Gastroesophageal sphincter (tissue), 4 donors: ENCODE data around the gene GPR39. TPM values are rescaled to one million over a fixed set of nuclear protein-coding genes. Genes with fewer than 3 reads are reported as not detected.

Source experiments
- ATAC-seq: fragments of 150-250 bp; one replicate; pipeline ENCODE4 v1.9.1; 2016; ENCODE audit warnings: mild to moderate bottlenecking, moderate library complexity
- H3K27ac ChIP-seq, 4 donors: fragments of 200-600 bp; sonication (generic) in 3 of 4; 1 replicate in 3 of 4; 2 replicates in 1 of 4; pipeline ENCODE4 v1.5.1; 2016 to 2019
- H3K27me3 ChIP-seq: fragments of 200-600 bp; sonication (generic); one replicate; pipeline ENCODE4 v1.5.1; 2019
- H3K36me3 ChIP-seq, 2 donors: fragments of 200-600 bp; sonication (generic); one replicate each; pipeline ENCODE4 v1.5.1; 2019; ENCODE audit warnings: control low read depth in 1 of 2
- H3K4me1 ChIP-seq, 3 donors: fragments of 200-600 bp; sonication (generic); 1 replicate in 2 of 3; 2 replicates in 1 of 3; pipeline ENCODE4 v1.5.1; 2016 to 2019; ENCODE audit warnings: control low read depth in 2 of 3
- H3K4me3 ChIP-seq, 2 donors: fragments of 200-600 bp; sonication (generic); one replicate each; pipeline ENCODE4 v1.5.1; 2019; ENCODE audit warnings: mild to moderate bottlenecking in 1 of 2, moderate library complexity in 1 of 2
- H3K9me3 ChIP-seq, 3 donors: fragments of 200-600 bp; sonication (generic); one replicate each; pipeline ENCODE4 v1.5.1; 2017 to 2019; ENCODE audit warnings: control low read depth in 2 of 3
- EP300 ChIP-seq: sonication (generic); formaldehyde crosslinking; IDR thresholded peaks from one replicate; pipeline ENCODE4 v1.6.1; 2017; ENCODE audit warnings: antibody characterized with exemption, mild to moderate bottlenecking
- POLR2A ChIP-seq, 2 donors: fragments of 450-650 bp; IDR thresholded peaks; one replicate each; pipeline ENCODE4 v1.6.1; 2017; ENCODE audit warnings: antibody characterized with exemption in 2 of 2, mild to moderate bottlenecking in 2 of 2, moderate library complexity in 1 of 2
- POLR2AphosphoS5 ChIP-seq: sonication (generic); formaldehyde crosslinking; IDR thresholded peaks from one replicate; pipeline ENCODE4 v1.6.1; 2017; ENCODE audit warnings: antibody characterized with exemption
- WGBS, 2 donors: methylation state at CpG; one replicate each; pipeline ENCODE4 v1.1.5; 2018; ENCODE audit warnings: low coverage in 1 of 2; 5-methylcytosine and 5-hydroxymethylcytosine counted together
- total RNA-seq, 4 donors: library from RNA; depleted of rRNA; stranded (reverse); fragments of >200 nt; gene quantifications; one replicate each; pipeline ENCODE4 v1.1.0, GENCODE V29; 2016
- TF ChIP-seq, protein P1 (sequence below), 4 experiments: fragments of 200-600 bp in 2 of 4; fragments of 450-650 bp in 2 of 4; sonication (generic) in 1 of 4; IDR thresholded peaks; one replicate each; pipeline ENCODE4 v1.5.1; 2017 to 2019; ENCODE audit warnings: antibody characterized with exemption in 4 of 4, mild to moderate bottlenecking in 2 of 4, moderate library complexity in 2 of 4

GPR39 gene
- total RNA-seq, 4 donors from 2014 or later, result 0.46 to 2.6 (median 0.69) TPM; not detected in 1

DNA sequence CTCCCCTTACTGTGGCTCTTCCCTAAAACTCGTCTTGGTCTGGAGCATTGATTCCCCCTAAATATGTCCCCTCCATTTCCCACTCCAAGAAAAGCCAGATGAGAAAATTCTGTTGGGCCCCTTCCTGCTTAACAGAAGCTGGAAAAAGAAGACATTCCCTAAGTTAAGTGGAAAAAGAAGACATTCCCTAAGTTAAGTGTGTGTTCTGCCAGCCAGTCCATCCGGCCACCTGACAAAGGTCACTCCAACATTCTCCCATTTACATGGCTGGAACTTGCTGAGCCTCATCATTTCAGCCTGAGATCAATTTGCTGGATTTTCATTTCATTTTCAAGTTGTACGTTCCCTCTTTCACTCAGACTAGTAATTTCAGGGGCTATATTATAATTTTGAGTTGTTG is 201.4 kb downstream of the GPR39 start:
- 75 to 91% methylated on average over 2 to 3 of the region's 3 CpGs for WGBS, 2 donors
- Histone ChIP-seq H3K9me3 (no peaks in the 10 kb centered on the region), H3K36me3 (no peaks in the 10 kb centered on the region), H3K27me3 (no peaks in the 10 kb centered on the region), H3K4me1 (no peaks in the 10 kb centered on the region), H3K4me3 (no peak overlapping the region), H3K27ac (no peak overlapping the region)
- no peak for ATAC-seq
- TF ChIP-seq EP300 (no peak), POLR2A (IDR thresholded peaks at IDR 0.05) (no peak), POLR2AphosphoS5 (no peak)
- TF ChIP-seq, protein P1, sequence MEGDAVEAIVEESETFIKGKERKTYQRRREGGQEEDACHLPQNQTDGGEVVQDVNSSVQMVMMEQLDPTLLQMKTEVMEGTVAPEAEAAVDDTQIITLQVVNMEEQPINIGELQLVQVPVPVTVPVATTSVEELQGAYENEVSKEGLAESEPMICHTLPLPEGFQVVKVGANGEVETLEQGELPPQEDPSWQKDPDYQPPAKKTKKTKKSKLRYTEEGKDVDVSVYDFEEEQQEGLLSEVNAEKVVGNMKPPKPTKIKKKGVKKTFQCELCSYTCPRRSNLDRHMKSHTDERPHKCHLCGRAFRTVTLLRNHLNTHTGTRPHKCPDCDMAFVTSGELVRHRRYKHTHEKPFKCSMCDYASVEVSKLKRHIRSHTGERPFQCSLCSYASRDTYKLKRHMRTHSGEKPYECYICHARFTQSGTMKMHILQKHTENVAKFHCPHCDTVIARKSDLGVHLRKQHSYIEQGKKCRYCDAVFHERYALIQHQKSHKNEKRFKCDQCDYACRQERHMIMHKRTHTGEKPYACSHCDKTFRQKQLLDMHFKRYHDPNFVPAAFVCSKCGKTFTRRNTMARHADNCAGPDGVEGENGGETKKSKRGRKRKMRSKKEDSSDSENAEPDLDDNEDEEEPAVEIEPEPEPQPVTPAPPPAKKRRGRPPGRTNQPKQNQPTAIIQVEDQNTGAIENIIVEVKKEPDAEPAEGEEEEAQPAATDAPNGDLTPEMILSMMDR (IDR thresholded peaks at IDR 0.05), result no peak

DNA sequence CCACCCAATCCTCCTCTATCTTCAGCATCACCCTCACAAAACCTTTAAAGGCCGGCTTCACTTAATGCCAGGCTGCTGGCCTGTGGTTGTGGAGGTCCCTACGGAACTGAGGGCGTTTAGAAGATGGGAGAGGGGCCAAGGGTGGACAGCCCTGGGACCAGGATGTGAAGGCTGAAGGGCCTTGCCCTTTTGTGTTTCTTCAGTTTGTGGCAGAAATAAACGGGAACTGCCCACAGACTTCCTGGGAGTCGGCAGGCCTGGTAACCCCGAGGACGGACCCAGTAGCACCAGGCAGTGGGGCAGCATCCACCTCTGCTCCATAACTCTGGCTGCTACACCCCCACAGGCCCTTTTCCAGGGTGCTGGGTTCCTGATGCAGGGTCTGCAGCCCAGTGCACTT is 202.1 kb downstream of the GPR39 start:
- ATAC-seq, result no peak

DNA sequence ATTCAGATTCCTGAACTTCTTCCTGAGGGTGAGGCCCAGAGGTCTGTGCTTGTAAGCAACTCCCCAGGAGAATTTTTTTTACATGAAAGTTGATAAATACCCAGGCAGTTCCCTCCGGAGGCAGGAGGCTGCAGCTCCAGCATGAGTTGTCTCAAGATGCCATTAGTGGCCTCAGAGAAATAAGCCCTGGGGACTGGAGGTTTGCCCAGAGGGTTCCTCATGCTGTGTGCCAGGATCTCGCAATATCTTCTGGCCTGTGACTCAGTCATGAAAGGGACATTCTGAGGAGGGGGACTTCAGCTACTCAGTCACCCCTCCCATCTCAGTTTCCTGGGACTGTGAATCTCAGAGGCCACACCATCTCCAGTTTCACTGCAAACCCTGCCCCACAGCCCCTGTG is 203.5 kb downstream of the GPR39 start:
- Histone ChIP-seq H3K9me3 (no peaks in the 10 kb centered on the region), H3K4me1 (no peaks in the 10 kb centered on the region), H3K27me3 (no peaks in the 10 kb centered on the region), H3K36me3 (no peaks in the 10 kb centered on the region), H3K4me3 (no peak overlapping the region), H3K27ac (no peak overlapping the region)
- TF ChIP-seq POLR2A (IDR thresholded peaks at IDR 0.05) (no peak), EP300 (no peak), POLR2AphosphoS5 (no peak)
- TF ChIP-seq, protein P1 (IDR thresholded peaks at IDR 0.05), result no peak
- 100% methylated on average over 1 of the region's 2 CpGs; no CpG with 5 or more reads in 1 of the 2 donors for WGBS, 2 donors
- ATAC-seq, result no peak

More for the DNA sequence above, 202.1 kb downstream of the GPR39 start:
- 83% methylated on average over 5 of the region's 7 CpGs; no CpG with 5 or more reads in 1 of the 2 donors for WGBS, 2 donors
- no peaks in the 10 kb centered on the region for H3K9me3 ChIP-seq
- no peak overlapping the region for H3K27ac ChIP-seq
- H3K27me3 ChIP-seq, result no peaks in the 10 kb centered on the region
- no peaks in the 10 kb centered on the region for H3K36me3 ChIP-seq
- TF ChIP-seq, protein P1 (IDR thresholded peaks at IDR 0.05), result no peak
- TF ChIP-seq EP300 (no peak), POLR2A (IDR thresholded peaks at IDR 0.05) (no peak), POLR2AphosphoS5 (no peak)
- H3K4me1 ChIP-seq, result no peaks in the 10 kb centered on the region
- no peak overlapping the region for H3K4me3 ChIP-seq

DNA sequence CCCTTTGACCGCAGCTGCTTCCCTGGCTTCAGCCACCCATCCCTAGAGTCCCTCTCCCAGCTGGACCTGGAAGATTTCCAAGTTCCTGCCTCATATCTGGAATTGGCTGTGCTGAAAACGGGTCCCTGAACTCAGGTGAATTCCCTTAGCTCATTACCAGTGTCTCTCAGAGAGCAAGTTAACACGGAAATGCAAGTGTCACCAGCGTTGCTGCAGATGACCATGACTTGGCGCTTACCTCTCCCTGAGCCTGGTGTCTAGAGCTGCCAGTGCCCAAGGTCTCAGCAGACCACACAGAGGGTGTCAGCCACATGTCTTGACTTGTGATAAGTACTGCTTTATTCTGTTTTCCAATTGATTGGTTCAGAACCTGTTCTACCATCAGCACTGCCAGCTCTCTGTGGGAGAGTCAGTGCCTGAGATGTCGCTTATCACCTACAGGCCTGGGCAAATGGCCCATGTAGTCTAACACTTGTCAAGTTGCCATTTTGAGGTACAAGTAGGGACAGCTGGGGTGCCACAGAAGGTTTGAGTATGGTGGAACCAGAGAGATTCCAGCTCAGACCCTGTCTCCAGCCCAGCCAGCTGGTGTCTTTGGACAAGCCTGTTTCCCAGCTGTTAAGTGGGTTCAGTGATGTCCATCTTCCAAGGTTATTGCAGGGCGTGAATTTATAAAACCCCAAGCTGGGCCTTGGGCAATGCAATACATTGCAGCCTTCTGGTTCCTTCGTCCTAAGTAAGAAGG is 204.7 kb downstream of the GPR39 start:
- H3K9me3 ChIP-seq, result no peaks in the 10 kb centered on the region
- TF ChIP-seq POLR2AphosphoS5 (no peak), EP300 (no peak), POLR2A (IDR thresholded peaks at IDR 0.05) (no peak)
- TF ChIP-seq, protein P1 (IDR thresholded peaks at IDR 0.05), result no peak
- no peak for ATAC-seq
- H3K27ac ChIP-seq, result no peak overlapping the region
- 77 to 91% methylated on average over 4 of the region's 8 CpGs for WGBS, 2 donors
- no peaks in the 10 kb centered on the region for H3K4me1 ChIP-seq
- no peaks in the 10 kb centered on the region for H3K36me3 ChIP-seq
- no peaks in the 10 kb centered on the region for H3K27me3 ChIP-seq
- H3K4me3 ChIP-seq, result no peak overlapping the region
